ENCODE data around the gene STARD10. TPM values are rescaled to one million over a fixed set of nuclear protein-coding genes. Genes with fewer than 3 reads are reported as not detected.
A peak's percentile ranks its signal among the peaks of the same experiment; 100 is the strongest.

Gene STARD10
- total and polyA plus RNA-seq, 2 of the 8 experiments (the other 6 are each of a cell fraction or from before 2014, with no cell fraction given), result 23.7 to 35.7 TPM

DNA sequence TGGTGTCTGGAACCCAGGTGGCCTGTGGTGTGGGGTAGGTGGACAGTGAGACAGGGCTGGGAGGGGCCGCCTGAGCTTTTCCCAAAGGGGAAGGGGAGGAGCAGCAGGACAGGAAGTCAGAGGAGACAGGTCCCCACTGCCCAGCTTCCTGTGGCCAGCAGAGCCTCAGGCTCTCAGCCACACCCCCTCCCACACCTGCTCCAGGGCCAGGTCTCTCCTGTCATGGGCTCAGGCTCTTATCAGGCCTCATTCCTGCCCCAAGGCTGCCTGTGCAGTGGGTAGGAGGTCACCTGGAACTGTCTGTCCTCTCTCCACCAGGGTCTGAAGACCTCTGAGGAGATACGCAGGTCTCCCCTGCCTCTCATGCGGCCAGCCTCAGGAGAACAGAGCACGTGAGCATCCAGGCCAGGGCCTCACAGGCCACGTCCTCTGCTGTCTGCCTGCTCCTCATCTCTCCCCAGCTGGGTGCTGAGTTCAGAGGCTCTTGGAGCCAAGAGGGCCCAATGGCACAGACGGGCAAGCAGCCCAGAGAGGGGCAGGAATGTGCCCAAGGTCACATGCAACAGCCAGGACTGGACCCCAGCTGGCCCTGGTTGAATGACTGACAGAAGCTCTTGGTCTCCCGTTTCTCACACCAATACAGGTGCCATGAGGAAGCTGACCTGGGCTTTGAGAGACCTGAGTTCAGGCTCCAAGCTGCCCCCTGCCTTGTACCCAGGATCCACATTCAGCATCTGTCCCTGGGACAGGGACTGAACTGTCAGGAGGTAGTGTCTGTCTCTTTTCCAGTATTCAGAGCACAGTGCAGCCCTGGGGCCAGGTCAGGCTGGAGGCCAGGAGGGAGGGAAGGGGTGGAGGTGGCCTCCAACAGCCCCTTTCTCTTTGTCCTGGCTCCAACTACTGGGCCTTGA, 16.7 kb downstream of the STARD10 start:
- H3K23ac ChIP-seq (ENCODE audit: insufficient read length), result no peak overlapping the region
- no peak overlapping the region for H2AFZ ChIP-seq (ENCODE audit: low read length)
- H3K4me2 ChIP-seq (ENCODE audit: insufficient read depth in 1 of 2, low read depth in 2 of 2, low read length in 2 of 2), result no peak overlapping the region
- H3K27me3 ChIP-seq (replicated peaks in 1 of 4; ENCODE audit: control insufficient read depth in 3 of 4, extremely low read depth in 1 of 4, insufficient read depth in 3 of 4, low read length in 3 of 4), result peaks cover 0 to 10% (median 4%) of the 10 kb centered on the region in 4 experiments; a peak in 3 of 7 replicates
- no peak overlapping the region for H3K18ac ChIP-seq (ENCODE audit: extremely low read depth, low read length)
- no peak for FAIRE-seq
- no peak overlapping the region for H2BK120ac ChIP-seq (replicated peaks; ENCODE audit: low read depth, low read length)
- peaks cover 7% of the 10 kb centered on the region for H3K79me1 ChIP-seq (ENCODE audit: low read depth, low read length)
- H4K8ac ChIP-seq (ENCODE audit: extremely low read depth, insufficient read depth, low read length), result no peak overlapping the region
- H4K20me1 ChIP-seq (replicated peaks in 1 of 2; ENCODE audit: control insufficient read depth in 1 of 2, insufficient read depth in 2 of 2, low read length in 2 of 2), result peaks cover 1 to 3% of the 10 kb centered on the region in 2 experiments
- peaks cover 2 to 13% (median 7%) of the 10 kb centered on the region in 4 experiments for H3K4me1 ChIP-seq (replicated peaks in 1 of 4; ENCODE audit: control insufficient read depth in 3 of 4, insufficient read depth in 4 of 4, low read length in 3 of 4)
- peak overlapping the region; percentile 13 for H3K56ac ChIP-seq (replicated peaks; ENCODE audit: insufficient read length, low read depth, low read length)
- DNase-seq (ENCODE audit: low read depth in 1 of 2, low spot score in 2 of 2), result no peak
- no peak overlapping the region for H2AK5ac ChIP-seq (ENCODE audit: low read depth, low read length)
- CTCF ChIA-PET (ENCODE audit: partially characterized antibody), result interaction anchor here (1.2 to 5.9 kb wide), 12 partner anchors 9 to 465 kb away, joined by 3 to 50 read pairs (median 4); partner anchors contain the start of gene STARD10
- 89% methylated on average over 5 of the region's 7 CpGs; no CpG with 5 or more reads in 1 of the 2 experiments for WGBS, 2 experiments (ENCODE audit: extremely low coverage in 1 of 2, insufficient coverage in 1 of 2, insufficient read length in 1 of 2, insufficient replicate concordance in 2 of 2, low coverage in 1 of 2, low lambda C conversion rate in 2 of 2, missing lambda C conversion rate in 1 of 2)
- H3K23me2 ChIP-seq (ENCODE audit: low read depth, low read length), result peaks cover 7% of the 10 kb centered on the region
- H3K4ac ChIP-seq (replicated peaks; ENCODE audit: insufficient read length, low read depth, low read length), result no peak overlapping the region
- H4K5ac ChIP-seq (ENCODE audit: insufficient read length, low read depth, low read length), result no peak overlapping the region
- H3K79me2 ChIP-seq (ENCODE audit: control insufficient read depth in 1 of 2, insufficient read depth in 2 of 2, low read length in 2 of 2), result no peaks in the 10 kb centered on the region
- H3K27ac ChIP-seq (ENCODE audit: low read depth, low read length), result no peak overlapping the region
- no peak overlapping the region for H3K9ac ChIP-seq (replicated peaks in 1 of 4; ENCODE audit: extremely low read depth in 1 of 4, low read depth in 3 of 4, low read length in 3 of 4)
- no peaks in the 10 kb centered on the region for H3K9me3 ChIP-seq (ENCODE audit: insufficient read depth in 2 of 2, low read depth in 1 of 2, low read length in 1 of 2)
- H2BK15ac ChIP-seq (ENCODE audit: low read length), result no peak overlapping the region; the same call in 1 of the 2 replicates
- H3K14ac ChIP-seq (ENCODE audit: insufficient read length), result no peak overlapping the region
- H3K36me3 ChIP-seq (ENCODE audit: control insufficient read depth in 2 of 4, insufficient read depth in 4 of 4, low read length in 3 of 4), result no peaks in the 10 kb centered on the region
- POLR2A ChIA-PET (ENCODE audit: partially characterized antibody), result interaction anchor here (1.0 to 3.0 kb wide), 3 partner anchors 9 to 18 kb away, joined by 4 to 10 read pairs (median 5); no protein-coding TSS in a partner anchor
- no peak overlapping the region for H4K91ac ChIP-seq (replicated peaks; ENCODE audit: insufficient read length, low read length)
- no peak overlapping the region for H2BK5ac ChIP-seq (ENCODE audit: low read depth, low read length)
- no peak overlapping the region for H2BK20ac ChIP-seq (ENCODE audit: low read length)
- no peak for TF ChIP-seq SP2 (IDR thresholded peaks at IDR 0.05; ENCODE audit: low read length)
- TF ChIP-seq CHD2 (IDR thresholded peaks at IDR 0.05; ENCODE audit: low read length), result no peak
- no peak for TF ChIP-seq BRCA1 (IDR thresholded peaks at IDR 0.05; ENCODE audit: low read depth, low read length)
- TF ChIP-seq JUN (IDR thresholded peaks at IDR 0.05; ENCODE audit: low read depth, low read length), result no peak
- TF ChIP-seq TAF1 (IDR thresholded peaks at IDR 0.05; ENCODE audit: low read depth, low read length), result no peak
- TF ChIP-seq POU5F1 (IDR thresholded peaks at IDR 0.05; ENCODE audit: low read depth, low read length), result no peak
- no peak for TF ChIP-seq RXRA (IDR thresholded peaks at IDR 0.05; ENCODE audit: insufficient read depth, low read depth, low read length)
- TF ChIP-seq SP4 (IDR thresholded peaks at IDR 0.05; ENCODE audit: low read length), result no peak
- TF ChIP-seq GTF2F1 (IDR thresholded peaks at IDR 0.05; ENCODE audit: borderline replicate concordance, low read depth, low read length), result no peak
- TF ChIP-seq RAD21 (IDR thresholded peaks at IDR 0.05 in 1 of 2, conservative IDR thresholded peaks at IDR 0.05 in 1 of 2; ENCODE audit: low read depth in 2 of 2, low read length in 2 of 2), result no peak
- TF ChIP-seq JUND (IDR thresholded peaks at IDR 0.05; ENCODE audit: low read length), result no peak
- no peak for TF ChIP-seq SAP30 (IDR thresholded peaks at IDR 0.05; ENCODE audit: insufficient read depth, insufficient replicate concordance, low read length)
- H3K4me3 ChIP-seq (ENCODE audit: extremely low read depth in 1 of 4, insufficient read depth in 2 of 4, low read depth in 3 of 4, low read length in 4 of 4), result no peak overlapping the region
- no peak overlapping the region for H2BK12ac ChIP-seq (ENCODE audit: low read depth, low read length)

Measured in H1 (cell line).